C1 segment of cervical spinal cord (tissue), 14 donors: ENCODE results near the gene MYH7.

Source experiments
- DNase-seq, 14 donors: peaks; one replicate each; lab custom pipeline; 2025; lab: John Stamatoyannopoulos, UW

The MYH7 gene

GRCh38 chr14:23373041-23373440 is 62.4 kb downstream of the MYH7 start:
- DNase-seq: no peak

GRCh38 chr14:23372509-23372908 is 63.0 kb downstream of the MYH7 start, which contains the start of gene IL25:
IL25 (plus strand) TSS chr14:23372809.
- no peak for DNase-seq

- DNase-seq: no peak
Observed at GRCh38 chr14:23371865-23372264, 63.6 kb downstream of the MYH7 start.

- no peak for DNase-seq
Observed at GRCh38 chr14:23370221-23370620, 65.2 kb downstream of the MYH7 start.

GRCh38 chr14:23366426-23366921 is 69.0 kb downstream of the MYH7 start:
- peak in 13 of 14 donors; percentile 42 to 87 (median 76) for DNase-seq

- peak in 11 of 14 donors; percentile 56 to 82 (median 73) for DNase-seq
Observed at GRCh38 chr14:23365732-23366425, 69.6 kb downstream of the MYH7 start.

GRCh38 chr14:23365036-23365731 is 70.3 kb downstream of the MYH7 start, which contains the start of gene EFS:
EFS (minus strand) TSS chr14:23365172; CDS start chr14:23365025, 147 bp downstream.
- DNase-seq: peak in 12 of 14 donors; percentile 23 to 83 (median 52)

GRCh38 chr14:23364164-23365035 is 71.1 kb downstream of the MYH7 start:
- peak in 11 of 14 donors; percentile 42 to 81 (median 62) for DNase-seq
